PFSK-1 (cell line): ENCODE results near the gene PACSIN1.

ENCODE experiments used
- POLR2AphosphoS5 ChIP-seq: IDR thresholded peaks from 2 replicates; pipeline ENCODE4 v1.6.1; 2012; ENCODE audit warnings: low read depth, mild to moderate bottlenecking, control low read depth, low read length, moderate library complexity
- REST ChIP-seq, 2 experiments: IDR thresholded peaks; 2 replicates each; pipeline versions ENCODE4 v1.6.1 to v1.8.0; 2011 to 2012; ENCODE audit warnings: low read depth in 2 of 2, low read length in 2 of 2, control low read depth in 1 of 2, inconsistent platforms in 1 of 2, mild to moderate bottlenecking in 1 of 2, moderate library complexity in 1 of 2; ENCODE audit not compliant: insufficient read depth in 1 of 2
- SIN3A ChIP-seq: IDR thresholded peaks from 2 replicates; pipeline ENCODE4 v1.6.1; 2012; ENCODE audit warnings: mild to moderate bottlenecking, low read length, moderate library complexity, borderline replicate concordance; ENCODE audit not compliant: insufficient read depth

- TF ChIP-seq REST (IDR thresholded peaks at IDR 0.05; ENCODE audit: insufficient read depth in 1 of 2, low read depth in 2 of 2, low read length in 2 of 2) = no peak
- no peak for TF ChIP-seq SIN3A
- no peak for TF ChIP-seq POLR2AphosphoS5
Observed at GRCh38 chr6:34536251-34536958, 70.5 kb downstream of the PACSIN1 start.
